K562 (cell line): ENCODE measurements around the gene PPCDC. TPM values are rescaled to one million over a fixed set of nuclear protein-coding genes. Genes with fewer than 3 reads are reported as not detected.

Experiments
- ATF2 ChIP-seq: sonication (generic); formaldehyde crosslinking; IDR thresholded peaks from 2 replicates; pipeline ENCODE4 v1.8.1; 2022; ENCODE audit warnings: missing genetic modification reagents
- BRF1 ChIP-seq: IDR thresholded peaks from 3 replicates; pipeline ENCODE4 v1.6.1; 2011; ENCODE audit warnings: borderline replicate concordance, mild to moderate bottlenecking; ENCODE audit not compliant: insufficient read length; ENCODE audit errors: extremely low read depth
- GMEB1 ChIP-seq: fragments of 250-450 bp; sonication (Bioruptor Pico); IDR thresholded peaks from 2 replicates; pipeline ENCODE4 v1.4.0; 2020; ENCODE audit warnings: mild to moderate bottlenecking
- HNRNPH1 ChIP-seq: fragments of 200-400 bp; formaldehyde crosslinking; optimal IDR thresholded peaks from 2 replicates; pipeline ENCODE3; 2017; ENCODE audit warnings: low read depth, mild to moderate bottlenecking, low read length, moderate library complexity
- LARP7 ChIP-seq: fragments of 450-650 bp; IDR thresholded peaks from 2 replicates; pipeline ENCODE4 v1.6.1; 2016
- MBD2 ChIP-seq: sonication (generic); IDR thresholded peaks from 2 replicates; pipeline ENCODE4 v1.6.1; 2016; ENCODE audit warnings: low read depth, borderline replicate concordance
- POLR2AphosphoS2 ChIP-seq: IDR thresholded peaks from 2 replicates; pipeline ENCODE4 v1.6.1; 2012; ENCODE audit warnings: low read length, improper control_type of control experiment
- REST ChIP-seq, 2 experiments: fragments of 450-650 bp; formaldehyde crosslinking in 1 of 2; IDR thresholded peaks; 2 replicates each; pipeline versions ENCODE4 v1.4.0 to v1.6.1; 2014 to 2020; ENCODE audit warnings: mild to moderate bottlenecking in 2 of 2, borderline replicate concordance in 1 of 2, low read depth in 1 of 2
- SAFB ChIP-seq: fragments of 200-400 bp; formaldehyde crosslinking; IDR thresholded peaks from 2 replicates; pipeline ENCODE4 v1.6.1; 2017; ENCODE audit warnings: low read depth, low read length, borderline replicate concordance
- SAP30 ChIP-seq: fragments of 200-600 bp; sonication (generic); IDR thresholded peaks from 2 replicates; pipeline ENCODE4 v1.6.1; 2012; ENCODE audit warnings: borderline replicate concordance, low read depth, mild to moderate bottlenecking, moderate library complexity, low read length, control low read depth, inconsistent platforms; ENCODE audit not compliant: insufficient read depth, poor library complexity, severe bottlenecking
- SREBF2 ChIP-seq: sonication (generic); formaldehyde crosslinking; IDR thresholded peaks from 2 replicates; pipeline ENCODE4 v1.4.0; 2020; ENCODE audit warnings: mild to moderate bottlenecking, missing genetic modification reagents
- ZNF354B ChIP-seq: fragments of 250-450 bp; sonication (Bioruptor Pico); IDR thresholded peaks from 2 replicates; pipeline ENCODE4 v1.4.0; 2020
- polyA plus RNA-seq, 8 experiments: library from polyadenylated mRNA; depleted of rRNA in 4 of 8; stranded (reverse) in 5 of 8; unstranded in 3 of 8; fragments of >200 nt; fragmentation: Nextera tagmentation in 2 of 8; fragmentation: Illumina TruSeq in 1 of 8; extraction: Ambion mirVana in 2 of 8; extraction: Trizol in 1 of 8; gene quantifications; 2 replicates each; pipeline versions ENCODE4 v1.2.1 to v1.2.3, GENCODE V29; 2011 to 2014; ENCODE audit warnings: inconsistent platforms in 1 of 8, missing spikeins in 1 of 8
- total RNA-seq, 7 experiments: library from RNA; depleted of rRNA in 6 of 7; stranded (reverse); fragments of >200 nt in 6 of 7; fragmentation: Illumina TruSeq in 2 of 7; extraction: Trizol in 2 of 7; gene quantifications; 2 replicates each; pipeline versions ENCODE4 v1.2.1 to v1.2.3, GENCODE V29; 2011 to 2021; ENCODE audit warnings: low replicate concordance in 1 of 7
- TF ChIP-seq, protein P1 (sequence below): fragments of 250-450 bp; sonication (Bioruptor Pico); IDR thresholded peaks from 2 replicates; pipeline ENCODE4 v1.5.0; 2020; ENCODE audit warnings: mild to moderate bottlenecking, borderline replicate concordance

The PPCDC gene
- total and polyA plus RNA-seq, 9 of the 15 experiments (the other 6 are each of a cell fraction or from before 2014, with no cell fraction given) = 10.9 to 53.6 (median 16.7) TPM

DNA sequence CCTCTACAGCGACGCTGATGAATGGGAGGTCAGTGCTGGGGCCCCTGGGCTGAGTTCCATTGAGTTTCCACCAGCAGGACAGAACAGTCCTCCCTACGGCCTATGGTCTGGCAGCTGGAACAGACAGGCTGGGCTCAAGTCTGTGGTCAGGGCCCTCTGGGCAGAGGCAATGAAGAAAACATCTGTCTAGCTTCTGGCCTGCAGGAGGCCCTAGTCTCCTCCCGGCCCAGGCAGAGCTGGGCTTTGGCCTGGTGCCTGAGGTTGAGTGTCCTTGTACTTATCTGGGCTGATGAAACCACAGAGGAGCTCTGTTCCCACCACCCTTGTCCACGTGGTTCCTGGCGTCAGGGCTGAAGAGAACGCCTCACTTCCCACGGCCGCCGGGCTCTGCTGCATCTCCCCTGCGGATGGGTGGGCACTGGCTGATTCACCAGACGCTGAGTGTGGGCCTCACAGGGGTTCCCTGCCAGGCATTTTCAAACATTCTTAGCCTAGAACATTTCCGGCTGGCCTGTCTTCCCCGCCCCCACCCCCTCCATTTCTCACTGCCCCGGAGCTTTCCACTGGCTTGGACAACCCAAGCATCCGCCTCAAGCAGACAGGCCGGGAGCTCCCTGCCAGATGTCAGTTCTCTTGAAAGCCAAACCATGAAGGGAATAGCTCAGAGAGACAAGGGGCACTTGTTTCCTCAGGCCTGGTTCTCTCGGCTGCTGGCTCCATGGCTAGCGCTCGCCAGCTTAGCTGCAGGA lies 20.3 kb downstream of the PPCDC start (continued):
- TF ChIP-seq REST (IDR thresholded peaks at IDR 0.05; ENCODE audit: borderline replicate concordance) (peak; percentile 94), REST (CRISPR knock-in tag; IDR thresholded peaks at IDR 0.05; ENCODE audit: low read depth) (peak; percentile 41; the same call in 1 of the 2 replicates), SREBF2 (CRISPR knock-in tag) (no peak), GMEB1 (CRISPR knock-in tag) (no peak), HNRNPH1 (no peak), POLR2AphosphoS2 (no peak), ZNF354B (CRISPR knock-in tag) (0 out of 2 replicates have a peak, but pooled peaks have one; percentile 2), SAP30 (peak; percentile 45), BRF1 (no peak), SAFB (no peak), LARP7 (no peak), ATF2 (no peak), MBD2 (no peak; the same call in 1 of the 2 replicates)
- TF ChIP-seq, protein P1, sequence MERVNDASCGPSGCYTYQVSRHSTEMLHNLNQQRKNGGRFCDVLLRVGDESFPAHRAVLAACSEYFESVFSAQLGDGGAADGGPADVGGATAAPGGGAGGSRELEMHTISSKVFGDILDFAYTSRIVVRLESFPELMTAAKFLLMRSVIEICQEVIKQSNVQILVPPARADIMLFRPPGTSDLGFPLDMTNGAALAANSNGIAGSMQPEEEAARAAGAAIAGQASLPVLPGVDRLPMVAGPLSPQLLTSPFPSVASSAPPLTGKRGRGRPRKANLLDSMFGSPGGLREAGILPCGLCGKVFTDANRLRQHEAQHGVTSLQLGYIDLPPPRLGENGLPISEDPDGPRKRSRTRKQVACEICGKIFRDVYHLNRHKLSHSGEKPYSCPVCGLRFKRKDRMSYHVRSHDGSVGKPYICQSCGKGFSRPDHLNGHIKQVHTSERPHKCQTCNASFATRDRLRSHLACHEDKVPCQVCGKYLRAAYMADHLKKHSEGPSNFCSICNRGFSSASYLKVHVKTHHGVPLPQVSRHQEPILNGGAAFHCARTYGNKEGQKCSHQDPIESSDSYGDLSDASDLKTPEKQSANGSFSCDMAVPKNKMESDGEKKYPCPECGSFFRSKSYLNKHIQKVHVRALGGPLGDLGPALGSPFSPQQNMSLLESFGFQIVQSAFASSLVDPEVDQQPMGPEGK (CRISPR knock-in tag) = no peak
